Suprapubic skin (tissue), 3 donors: ENCODE results near the gene SLC8A2.

Source experiments
- POLR2A ChIP-seq, 2 donors: fragments of 450-650 bp; IDR thresholded peaks; one replicate each; pipeline ENCODE4 v1.6.1; 2017; ENCODE audit warnings: antibody characterized with exemption in 2 of 2, mild to moderate bottlenecking in 2 of 2, moderate library complexity in 2 of 2
- TF ChIP-seq, protein P1 (sequence below), 2 donors: fragments of 200-600 bp in 1 of 2; fragments of 450-650 bp in 1 of 2; sonication (generic) in 1 of 2; IDR thresholded peaks; one replicate each; pipeline ENCODE4 v1.5.1; 2016 to 2019; ENCODE audit warnings: antibody characterized with exemption in 2 of 2, mild to moderate bottlenecking in 1 of 2, moderate library complexity in 1 of 2

DNA sequence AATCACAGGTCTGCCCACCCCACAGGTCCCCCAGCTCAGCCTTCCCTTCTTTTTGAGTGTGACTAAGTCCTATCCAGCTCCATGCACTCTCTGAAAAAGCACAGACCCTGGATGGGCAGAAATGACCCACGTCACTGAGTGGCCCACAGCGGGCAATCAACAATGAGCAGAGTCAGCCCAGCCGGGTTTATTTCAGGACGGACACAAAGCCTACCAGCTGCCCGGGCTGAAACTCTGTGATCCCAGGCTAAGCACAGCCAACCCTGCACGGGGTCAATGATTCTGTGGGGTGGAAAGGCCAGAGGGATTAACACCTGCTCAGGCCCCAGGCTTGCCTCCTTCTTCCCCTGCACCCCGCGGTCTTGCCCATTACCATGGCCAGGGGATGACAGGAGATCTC is 34.8 kb upstream of the SLC8A2 start:
- TF ChIP-seq, protein P1, sequence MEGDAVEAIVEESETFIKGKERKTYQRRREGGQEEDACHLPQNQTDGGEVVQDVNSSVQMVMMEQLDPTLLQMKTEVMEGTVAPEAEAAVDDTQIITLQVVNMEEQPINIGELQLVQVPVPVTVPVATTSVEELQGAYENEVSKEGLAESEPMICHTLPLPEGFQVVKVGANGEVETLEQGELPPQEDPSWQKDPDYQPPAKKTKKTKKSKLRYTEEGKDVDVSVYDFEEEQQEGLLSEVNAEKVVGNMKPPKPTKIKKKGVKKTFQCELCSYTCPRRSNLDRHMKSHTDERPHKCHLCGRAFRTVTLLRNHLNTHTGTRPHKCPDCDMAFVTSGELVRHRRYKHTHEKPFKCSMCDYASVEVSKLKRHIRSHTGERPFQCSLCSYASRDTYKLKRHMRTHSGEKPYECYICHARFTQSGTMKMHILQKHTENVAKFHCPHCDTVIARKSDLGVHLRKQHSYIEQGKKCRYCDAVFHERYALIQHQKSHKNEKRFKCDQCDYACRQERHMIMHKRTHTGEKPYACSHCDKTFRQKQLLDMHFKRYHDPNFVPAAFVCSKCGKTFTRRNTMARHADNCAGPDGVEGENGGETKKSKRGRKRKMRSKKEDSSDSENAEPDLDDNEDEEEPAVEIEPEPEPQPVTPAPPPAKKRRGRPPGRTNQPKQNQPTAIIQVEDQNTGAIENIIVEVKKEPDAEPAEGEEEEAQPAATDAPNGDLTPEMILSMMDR (IDR thresholded peaks at IDR 0.05) = no peak
- no peak for TF ChIP-seq POLR2A (IDR thresholded peaks at IDR 0.05)
